IPS DF 6.9 (cell line): ENCODE measurements around the gene MRNIP.
A peak's percentile ranks its signal among the peaks of the same experiment; 100 is the strongest.

Source experiments
- DNase-seq: peaks from one replicate; pipeline ENCODE4 v3.0.0-alpha.2; 2013; ENCODE audit warnings: low read depth, low spot score
- H3K27ac ChIP-seq: one replicate; pipeline ENCODE4 v1.5.1; 2013; ENCODE audit warnings: low read length, control low read depth
- H3K27me3 ChIP-seq: 2 replicates; pipeline ENCODE4 v1.6.1; 2013; ENCODE audit warnings: mild to moderate bottlenecking, low read length; ENCODE audit not compliant: control insufficient read depth, insufficient read depth
- H3K36me3 ChIP-seq: 2 replicates; pipeline ENCODE4 v1.6.1; 2013; ENCODE audit warnings: low read length; ENCODE audit not compliant: control insufficient read depth, insufficient read depth
- H3K4me1 ChIP-seq: 2 replicates; pipeline ENCODE4 v1.6.1; 2013; ENCODE audit warnings: low read length; ENCODE audit not compliant: control insufficient read depth, insufficient read depth
- H3K4me3 ChIP-seq: 2 replicates; pipeline ENCODE4 v1.5.1; 2013; ENCODE audit warnings: mild to moderate bottlenecking, low read length
- H3K9me3 ChIP-seq: 2 replicates; pipeline ENCODE4 v1.6.1; 2013; ENCODE audit warnings: low read length, inconsistent platforms; ENCODE audit not compliant: control insufficient read depth, insufficient read depth
- WGBS: extraction: QIAGEN DNeasy Blood & Tissue Kit; methylation state at CpG from one replicate; pipeline ENCODE4 v1.1.7; 2013; ENCODE audit warnings: mixed read lengths, missing lambda C conversion rate; ENCODE audit not compliant: insufficient read length, insufficient coverage; 5-methylcytosine and 5-hydroxymethylcytosine counted together

MRNIP gene

DNA sequence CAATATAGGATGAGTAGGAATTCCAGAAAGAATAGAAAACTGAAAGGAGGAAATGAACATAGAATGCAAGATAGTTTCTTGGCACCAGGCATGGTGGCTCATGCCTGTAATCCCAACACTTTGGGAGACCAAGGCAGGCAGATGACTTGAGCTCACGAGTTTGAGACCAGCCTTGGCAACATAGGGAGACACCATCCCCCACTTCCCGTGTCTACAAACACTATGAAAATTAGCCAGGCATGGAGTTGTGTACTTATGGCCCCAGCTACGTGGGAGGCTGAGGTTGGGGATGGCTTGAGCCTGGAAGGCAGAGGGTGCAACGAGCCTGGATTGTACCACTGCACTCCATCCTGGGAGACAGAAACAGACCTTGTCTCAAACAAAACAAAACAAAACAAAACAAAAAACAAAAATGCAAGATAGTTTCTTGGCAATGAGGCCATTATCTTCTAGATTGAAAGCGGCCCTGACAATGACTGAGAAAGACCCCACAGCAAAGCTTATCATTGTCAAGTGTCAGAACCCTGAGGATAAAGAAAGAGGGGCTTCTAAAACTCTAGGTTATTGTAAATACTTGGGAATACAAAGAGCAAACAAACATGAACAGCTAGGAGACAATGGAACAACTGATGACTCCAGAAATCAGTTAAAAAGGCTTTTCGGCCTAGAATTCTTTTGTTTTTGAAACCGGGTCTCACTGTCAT lies 28.7 kb downstream of the MRNIP start:
- Histone ChIP-seq H3K4me1 (peaks cover 2% of the 10 kb centered on the region; the same call in 1 of the 2 replicates), H3K36me3 (peaks cover 38% of the 10 kb centered on the region), H3K27me3 (no peaks in the 10 kb centered on the region), H3K9me3 (no peaks in the 10 kb centered on the region), H3K27ac (no peak overlapping the region), H3K4me3 (no peak overlapping the region)
- DNase-seq, result no peak
- WGBS, result no CpG with 5 or more reads among the region's 7 CpGs

DNA sequence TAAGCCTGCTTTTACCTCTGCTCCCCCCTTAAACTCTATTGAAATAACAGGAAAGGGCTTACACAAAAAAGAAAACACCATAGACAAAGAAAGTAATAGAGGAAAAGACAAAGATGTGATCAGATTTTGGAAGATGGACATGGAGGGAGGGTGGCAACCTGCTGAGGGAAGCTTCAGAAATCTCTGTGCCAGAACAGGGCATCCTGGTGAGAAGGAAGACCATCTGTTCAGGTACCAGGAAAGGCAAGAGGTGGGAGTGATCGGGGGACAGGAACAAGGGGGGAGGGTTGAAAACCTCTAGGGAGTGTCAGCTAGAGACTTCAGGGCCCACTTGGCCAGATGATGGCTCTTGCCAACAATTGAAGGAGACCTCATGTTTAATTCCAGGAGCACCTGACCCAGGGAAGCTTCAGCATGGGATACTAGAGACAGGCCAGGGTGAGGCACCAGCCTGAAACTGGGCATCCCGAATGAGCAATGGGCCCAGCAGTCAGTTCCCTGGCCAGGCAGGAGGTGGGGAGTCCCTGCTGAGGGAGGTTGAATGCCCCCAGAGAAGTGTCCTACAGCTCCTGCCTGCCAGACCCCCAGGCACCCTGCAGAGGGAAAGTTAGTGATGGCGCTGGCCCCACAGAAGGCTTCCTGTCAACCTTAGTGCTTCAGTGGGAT lies 29.7 kb downstream of the MRNIP start:
- Histone ChIP-seq H3K27ac (no peak overlapping the region), H3K4me3 (no peak overlapping the region), H3K4me1 (peaks cover 2% of the 10 kb centered on the region; the same call in 1 of the 2 replicates), H3K36me3 (peaks cover 47% of the 10 kb centered on the region), H3K9me3 (no peaks in the 10 kb centered on the region), H3K27me3 (no peaks in the 10 kb centered on the region)
- no peak for DNase-seq
- WGBS, result no CpG with 5 or more reads among the region's 3 CpGs

DNA sequence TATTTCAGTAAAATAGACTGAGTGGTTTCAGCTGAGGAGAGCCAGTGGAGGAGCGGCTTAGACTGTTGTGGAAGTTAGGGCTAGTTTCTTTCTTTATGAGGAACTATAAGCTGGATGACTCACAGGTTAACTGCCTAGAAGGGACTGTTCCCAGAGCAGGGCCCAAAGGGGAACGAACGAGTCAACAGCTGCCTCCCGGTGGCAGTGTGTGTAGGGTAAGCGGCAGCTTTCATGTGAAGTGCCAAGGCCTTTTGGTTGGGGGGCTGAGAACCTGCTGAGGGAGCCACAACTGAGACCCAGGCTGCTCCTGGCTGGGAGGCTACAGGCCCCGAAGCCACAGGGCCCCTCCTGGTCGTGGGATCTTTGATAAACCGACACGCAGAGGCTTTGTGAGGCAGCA lies 30.9 kb downstream of the MRNIP start:
- H3K36me3 ChIP-seq, result peaks cover 40% of the 10 kb centered on the region
- H3K4me1 ChIP-seq, result peaks cover 2% of the 10 kb centered on the region; the same call in 1 of the 2 replicates
- DNase-seq, result no peak
- no peaks in the 10 kb centered on the region for H3K27me3 ChIP-seq
- no peak overlapping the region for H3K27ac ChIP-seq
- H3K9me3 ChIP-seq, result no peaks in the 10 kb centered on the region
- H3K4me3 ChIP-seq, result no peak overlapping the region
- WGBS, result no CpG with 5 or more reads among the region's 9 CpGs

DNA sequence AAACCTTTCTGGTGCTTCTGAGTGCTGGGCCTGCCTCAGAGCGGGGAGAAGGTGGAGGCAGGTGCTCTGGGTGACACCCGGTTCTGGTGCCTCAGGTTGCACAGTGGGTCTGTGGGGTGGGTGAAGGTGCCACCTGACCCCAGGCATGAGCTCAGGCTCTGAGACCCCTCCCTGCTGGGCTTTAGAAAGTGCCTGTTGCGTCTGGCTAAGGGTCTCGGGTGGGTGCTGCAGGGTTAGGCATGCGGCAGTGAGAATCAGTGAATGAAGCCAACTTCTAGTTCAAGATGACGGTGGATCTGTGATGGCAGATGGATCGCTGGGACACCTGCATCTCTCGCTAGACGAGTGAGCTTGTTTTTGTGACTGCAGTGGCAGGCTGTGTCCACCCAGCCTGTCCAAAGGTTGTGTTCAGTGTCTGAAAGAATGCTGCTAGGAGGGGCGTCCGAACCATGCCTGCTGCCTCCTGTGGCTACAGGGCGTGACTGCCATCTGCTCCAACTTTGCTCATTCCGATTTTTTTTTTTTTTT lies 32.9 kb downstream of the MRNIP start:
- no peak for DNase-seq
- Histone ChIP-seq H3K4me1 (peaks cover 3% of the 10 kb centered on the region; the same call in 1 of the 2 replicates), H3K27me3 (no peaks in the 10 kb centered on the region), H3K4me3 (no peak overlapping the region), H3K36me3 (peaks cover 32% of the 10 kb centered on the region), H3K9me3 (no peaks in the 10 kb centered on the region), H3K27ac (no peak overlapping the region)
- WGBS, result no CpG with 5 or more reads among the region's 13 CpGs

DNA sequence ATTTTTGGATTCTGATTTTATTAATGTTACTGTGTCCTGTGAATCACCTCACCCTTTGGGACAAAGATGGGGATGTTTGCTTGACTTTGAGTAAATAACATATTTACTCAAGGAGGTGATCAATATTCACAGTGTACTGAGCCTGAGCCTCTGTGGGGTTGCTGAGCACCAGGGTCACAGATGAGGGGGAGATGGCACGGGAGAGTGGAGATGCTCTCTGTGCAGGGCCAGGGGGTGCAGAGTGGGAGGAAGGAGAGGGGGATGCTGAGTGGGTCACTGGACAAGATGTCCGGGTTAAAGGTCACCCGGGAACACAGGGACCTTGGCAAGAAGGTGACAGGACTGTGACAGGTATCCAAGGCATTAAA lies 33.9 kb downstream of the MRNIP start:
- Histone ChIP-seq H3K27me3 (no peaks in the 10 kb centered on the region), H3K36me3 (peaks cover 30% of the 10 kb centered on the region), H3K4me1 (peaks cover 7% of the 10 kb centered on the region), H3K4me3 (no peak overlapping the region), H3K9me3 (no peaks in the 10 kb centered on the region), H3K27ac (no peak overlapping the region)
- WGBS, result no CpG with 5 or more reads among the region's 3 CpGs
- DNase-seq, result no peak

DNA sequence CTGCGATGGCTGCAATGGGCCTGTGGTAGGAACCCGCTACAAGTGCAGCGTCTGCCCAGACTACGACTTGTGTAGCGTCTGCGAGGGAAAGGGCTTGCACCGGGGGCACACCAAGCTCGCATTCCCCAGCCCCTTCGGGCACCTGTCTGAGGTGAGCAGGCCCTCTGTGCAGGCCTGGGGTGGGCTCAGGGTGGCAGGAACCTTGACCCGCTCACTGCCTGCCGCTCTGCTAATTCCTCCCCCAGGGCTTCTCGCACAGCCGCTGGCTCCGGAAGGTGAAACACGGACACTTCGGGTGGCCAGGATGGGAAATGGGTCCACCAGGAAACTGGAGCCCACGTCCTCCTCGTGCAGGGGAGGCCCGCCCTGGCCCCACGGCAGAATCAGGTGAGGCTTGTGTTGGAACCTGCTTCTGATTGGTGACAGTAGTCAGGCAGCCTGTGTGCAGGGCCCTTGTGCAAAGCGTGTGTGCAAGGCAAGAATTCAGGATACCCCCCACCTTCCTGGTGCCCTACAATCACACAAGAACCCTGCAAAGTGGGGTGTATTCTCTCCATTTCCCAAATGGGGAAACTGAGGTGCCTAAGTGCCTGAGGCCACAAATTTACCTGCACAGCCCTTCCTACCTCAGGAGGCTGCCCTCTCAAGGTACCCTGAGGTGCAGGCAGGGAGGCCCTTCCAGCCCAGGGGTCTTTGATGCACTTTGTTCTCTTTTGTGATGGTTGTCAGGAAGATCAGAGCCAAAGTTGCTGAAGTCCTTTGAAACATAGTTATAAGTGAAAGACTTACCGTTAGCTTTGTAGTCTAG lies 34.5 kb downstream of the MRNIP start:
- H3K9me3 ChIP-seq, result no peaks in the 10 kb centered on the region
- DNase-seq, result no peak
- H3K36me3 ChIP-seq, result peaks cover 29% of the 10 kb centered on the region
- WGBS, result no CpG with 5 or more reads among the region's 22 CpGs
- H3K27me3 ChIP-seq, result no peaks in the 10 kb centered on the region
- peaks cover 7% of the 10 kb centered on the region for H3K4me1 ChIP-seq
- no peak overlapping the region for H3K4me3 ChIP-seq
- no peak overlapping the region for H3K27ac ChIP-seq

DNA sequence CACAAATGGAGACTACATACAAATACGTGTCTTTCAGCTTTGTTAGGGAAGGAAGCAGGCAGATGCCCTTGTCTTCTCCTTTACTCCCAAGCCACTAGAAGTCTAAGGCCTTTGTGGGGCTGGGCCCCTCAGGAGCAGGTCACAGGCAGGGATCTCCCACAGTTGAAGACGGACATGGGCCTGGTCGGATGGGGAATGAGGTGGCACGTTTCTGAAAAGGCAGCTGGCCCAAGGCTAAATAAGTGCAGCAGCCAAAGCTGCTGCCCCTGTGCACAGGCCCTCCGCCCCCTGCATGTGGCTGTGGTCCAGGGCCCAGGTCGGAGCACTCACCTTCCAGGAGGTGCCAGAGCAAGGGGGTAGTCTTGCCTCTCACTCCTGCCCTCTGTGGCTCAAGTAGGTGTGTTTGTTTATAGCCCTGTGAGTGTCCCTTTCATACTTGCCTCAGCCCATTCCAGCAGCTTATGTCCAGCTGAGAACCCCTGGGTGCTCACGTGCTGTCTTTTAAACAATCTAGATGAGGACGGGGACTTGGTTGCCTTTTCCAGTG lies 36.1 kb downstream of the MRNIP start:
- H3K4me3 ChIP-seq, result no peak overlapping the region
- H3K9me3 ChIP-seq, result no peaks in the 10 kb centered on the region
- no peaks in the 10 kb centered on the region for H3K27me3 ChIP-seq
- H3K4me1 ChIP-seq, result peaks cover 8% of the 10 kb centered on the region
- WGBS, result no CpG with 5 or more reads among the region's 8 CpGs
- no peak overlapping the region for H3K27ac ChIP-seq
- peaks cover 26% of the 10 kb centered on the region for H3K36me3 ChIP-seq
- DNase-seq, result no peak

DNA sequence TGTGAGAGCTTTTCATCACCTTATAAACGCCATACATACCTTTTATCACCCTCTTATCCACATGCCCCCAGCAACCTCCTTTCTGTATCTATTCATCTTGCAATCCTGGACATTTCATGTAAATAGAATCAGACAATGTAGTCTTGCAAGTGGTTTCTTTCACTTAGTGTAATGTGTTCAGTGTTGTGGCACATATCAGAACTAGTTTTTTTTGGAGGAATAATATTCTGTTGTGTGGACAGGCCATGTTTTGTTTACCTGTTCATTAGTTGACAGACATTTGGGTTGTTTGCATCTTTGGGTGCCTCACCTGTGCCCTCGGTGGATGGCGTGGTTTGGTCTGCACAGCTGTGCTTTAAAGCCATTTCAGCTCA lies 36.6 kb downstream of the MRNIP start:
- H3K36me3 ChIP-seq, result peaks cover 26% of the 10 kb centered on the region
- H3K4me1 ChIP-seq, result peaks cover 8% of the 10 kb centered on the region
- WGBS, result no CpG with 5 or more reads among the region's 3 CpGs
- peak overlapping the region; percentile 64; the same call in 1 of the 2 replicates for H3K4me3 ChIP-seq
- no peaks in the 10 kb centered on the region for H3K27me3 ChIP-seq
- DNase-seq, result no peak
- H3K27ac ChIP-seq, result no peak overlapping the region
- no peaks in the 10 kb centered on the region for H3K9me3 ChIP-seq

DNA sequence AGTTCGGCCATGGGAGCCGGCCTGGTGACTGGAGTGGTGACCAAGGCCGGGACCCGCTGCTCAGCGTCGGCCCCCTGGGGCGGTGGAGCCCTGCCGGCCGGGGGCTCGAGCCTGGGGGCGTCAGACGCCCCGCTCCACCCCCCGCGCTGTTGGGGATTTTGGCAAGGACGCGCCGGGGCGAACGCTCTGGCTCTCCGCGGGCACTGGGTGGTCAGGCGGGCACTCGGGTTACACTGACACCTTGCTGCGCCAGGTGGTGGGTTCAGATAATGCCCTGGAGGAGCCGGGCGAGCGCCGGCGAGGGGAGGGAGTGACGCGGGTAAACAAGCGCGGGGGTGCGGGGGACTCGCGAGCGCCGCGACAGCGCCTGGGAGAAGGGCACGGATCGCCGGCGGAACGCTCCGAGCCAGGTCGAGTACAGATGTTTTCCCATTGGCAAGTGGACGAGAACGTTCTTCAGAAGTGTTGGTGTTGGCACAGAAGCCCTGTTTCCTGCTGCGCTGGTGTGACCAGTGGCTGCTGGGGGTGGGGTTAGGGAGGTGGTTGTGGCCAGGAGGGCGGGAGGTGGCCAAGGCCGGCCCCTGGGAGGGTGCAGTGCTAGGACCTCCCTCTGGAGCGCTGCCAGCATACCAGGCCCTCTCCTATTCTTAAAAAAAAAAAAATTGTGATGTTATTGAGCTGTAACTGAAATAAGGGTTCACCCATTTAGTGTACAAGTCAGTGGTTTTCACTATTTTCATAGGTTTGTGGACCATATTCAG lies 37.1 kb downstream of the MRNIP start:
- Histone ChIP-seq H3K4me3 (peak overlapping the region; percentile 64), H3K4me1 (peaks cover 8% of the 10 kb centered on the region), H3K9me3 (no peaks in the 10 kb centered on the region), H3K27me3 (no peaks in the 10 kb centered on the region), H3K36me3 (peaks cover 26% of the 10 kb centered on the region), H3K27ac (no peak overlapping the region)
- DNase-seq, result no peak
- no CpG with 5 or more reads among the region's 54 CpGs for WGBS
